Left lobe of liver (tissue), 2 donors: Measurements from ENCODE around the gene ERF. TPM values are rescaled to one million over a fixed set of nuclear protein-coding genes. Genes with fewer than 3 reads are reported as not detected.

Source experiments
- ATAC-seq: fragments of 200-7000 bp; cut with Tn5 transposase; one replicate; pipeline ENCODE4 v1.9.1; 2020; ENCODE audit warnings: mild to moderate bottlenecking, moderate library complexity
- DNase-seq: peaks from one replicate; pipeline ENCODE4 v3.0.0-alpha.2; 2020; ENCODE audit warnings: low spot score
- total RNA-seq: library from RNA; stranded (reverse); gene quantifications from one replicate; pipeline ENCODE4 v1.2.1, GENCODE V29; 2021
- donor health status: DM: no; HTN: no; CAD: no; lungs with moderate emphysema.
- donor health status: DM: no; HTN: yes; CAD: no.

ERF gene
- total RNA-seq, 1 donor from 2014 or later = 35.9 TPM

GRCh38 chr19:42255766-42256745 lies 1.1 kb upstream of the ERF start:
- DNase-seq (no peak), ATAC-seq (no peak)

- DNase-seq (peak; percentile 85), ATAC-seq (peak; percentile 62)
Measured at GRCh38 chr19:42254089-42254849, 659 bp downstream of the ERF start.

GRCh38 chr19:42253245-42254088 lies 1.5 kb downstream of the ERF start:
- DNase-seq (peak; percentile 72), ATAC-seq (peak; percentile 37)

GRCh38 chr19:42252365-42253244 lies 2.3 kb downstream of the ERF start:
- ATAC-seq = no peak
- no peak for DNase-seq

GRCh38 chr19:42251572-42252358 lies 3.2 kb downstream of the ERF start:
- ATAC-seq = no peak
- no peak for DNase-seq

GRCh38 chr19:42250666-42251531 lies 4.0 kb downstream of the ERF start:
- DNase-seq = no peak
- ATAC-seq = no peak

- no peak for DNase-seq
- ATAC-seq = no peak
Measured at GRCh38 chr19:42250183-42250665, 4.7 kb downstream of the ERF start.

GRCh38 chr19:42249769-42250168 lies 5.2 kb downstream of the ERF start:
- ATAC-seq (no peak), DNase-seq (no peak)

GRCh38 chr19:42249149-42249750 lies 5.7 kb downstream of the ERF start:
- no peak for DNase-seq
- no peak for ATAC-seq

GRCh38 chr19:42248270-42249148 lies 6.4 kb downstream of the ERF start:
- no peak for ATAC-seq
- DNase-seq = no peak

GRCh38 chr19:42247640-42248199 lies 7.2 kb downstream of the ERF start:
- ATAC-seq (no peak), DNase-seq (no peak)

GRCh38 chr19:42246922-42247639 lies 7.8 kb downstream of the ERF start:
- no peak for ATAC-seq
- no peak for DNase-seq

GRCh38 chr19:42246143-42246921 lies 8.6 kb downstream of the ERF start:
- DNase-seq (peak; percentile 65), ATAC-seq (no peak)

- DNase-seq (no peak), ATAC-seq (no peak)
Measured at GRCh38 chr19:42245231-42245630, 9.7 kb downstream of the ERF start.
